WTC11 (cell line): ENCODE results near the gene RASGEF1C. TPM values are rescaled to one million over a fixed set of nuclear protein-coding genes. Genes with fewer than 3 reads are reported as not detected.

Experiments
- ATAC-seq: fragments of 200-7000 bp; cut with Tn5 transposase; 2 replicates; pipeline ENCODE4 v1.10.0; 2021; ENCODE audit warnings: mild to moderate bottlenecking, moderate library complexity
- CTCF ChIA-PET: fragments of 300-600 bp; sonication (Branson Sonifier 250); formaldehyde crosslinking; loops from one replicate; lab custom pipeline; 2021; ENCODE audit warnings: antibody characterized with exemption; lab: Charles Lee
- POLR2A ChIA-PET: fragments of 350-600 bp; sonication (Branson Sonifier 250); formaldehyde crosslinking; loops from one replicate; lab custom pipeline; 2021; ENCODE audit warnings: antibody characterized with exemption; lab: Charles Lee
- DNase-seq: peaks from one replicate; pipeline ENCODE4 v3.0.0; 2021; ENCODE audit warnings: low spot score
- H3K27ac Mint-ChIP-seq: 2 replicates; pipeline ENCODE4 v1.8.0; 2021; ENCODE audit warnings: mixed read lengths
- H3K27me3 Mint-ChIP-seq: 2 replicates; pipeline ENCODE4 v1.8.0; 2021; ENCODE audit warnings: low read depth, mild to moderate bottlenecking, moderate library complexity, mixed read lengths
- H3K36me3 Mint-ChIP-seq: 2 replicates; pipeline ENCODE4 v1.8.0; 2021; ENCODE audit warnings: mixed read lengths
- H3K4me1 Mint-ChIP-seq: 2 replicates; pipeline ENCODE4 v1.8.0; 2022; ENCODE audit warnings: mixed read lengths
- H3K4me3 Mint-ChIP-seq: 2 replicates; pipeline ENCODE4 v1.8.0; 2021; ENCODE audit warnings: mild to moderate bottlenecking, moderate library complexity, mixed read lengths
- H3K9me3 Mint-ChIP-seq: 2 replicates; pipeline ENCODE4 v1.8.0; 2021; ENCODE audit warnings: mixed read lengths
- CREM ChIP-seq: sonication (generic); formaldehyde crosslinking; IDR thresholded peaks from 2 replicates; pipeline ENCODE4 v1.8.1; 2022; ENCODE audit warnings: mild to moderate bottlenecking, missing genetic modification reagents, moderate library complexity
- ESRRA ChIP-seq: sonication (generic); formaldehyde crosslinking; IDR thresholded peaks from 2 replicates; pipeline ENCODE4 v1.8.1; 2022; ENCODE audit warnings: mild to moderate bottlenecking, missing genetic modification reagents, borderline replicate concordance
- GABPB1 ChIP-seq: sonication (generic); formaldehyde crosslinking; IDR thresholded peaks from 2 replicates; pipeline ENCODE4 v1.8.1; 2023; ENCODE audit warnings: mild to moderate bottlenecking, missing genetic modification reagents
- RORB ChIP-seq: fragments of 250-450 bp; sonication (Bioruptor Pico); IDR thresholded peaks from 2 replicates; pipeline ENCODE4 v1.9.0; 2021; ENCODE audit warnings: mild to moderate bottlenecking
- ZNF138 ChIP-seq: sonication (generic); formaldehyde crosslinking; conservative IDR thresholded peaks from 2 replicates; pipeline ENCODE4 v1.8.1; 2022; ENCODE audit warnings: mild to moderate bottlenecking, moderate library complexity, missing genetic modification reagents
- ZNF263 ChIP-seq: sonication (generic); formaldehyde crosslinking; IDR thresholded peaks from 2 replicates; pipeline ENCODE4 v1.8.1; 2022; ENCODE audit warnings: low read depth, mild to moderate bottlenecking, moderate library complexity, missing genetic modification reagents
- ZNF425 ChIP-seq: fragments of 250-450 bp; sonication (Bioruptor Pico); conservative IDR thresholded peaks from 2 replicates; pipeline ENCODE4 v1.9.0; 2021; ENCODE audit warnings: mild to moderate bottlenecking
- total RNA-seq: library from RNA; stranded (reverse); gene quantifications from 3 replicates; pipeline ENCODE4 v1.2.3, GENCODE V29; 2021
- TF ChIP-seq, protein P1 (sequence below): sonication (generic); formaldehyde crosslinking; IDR thresholded peaks from 2 replicates; pipeline ENCODE4 v1.8.1; 2022; ENCODE audit warnings: missing genetic modification reagents, borderline replicate concordance
- TF ChIP-seq, protein P2 (sequence below): sonication (generic); formaldehyde crosslinking; IDR thresholded peaks from 2 replicates; pipeline ENCODE4 v1.8.0; 2022; ENCODE audit warnings: mild to moderate bottlenecking, missing genetic modification reagents
- TF ChIP-seq, protein P3 (sequence below): fragments of 250-450 bp; sonication (Bioruptor Pico); IDR thresholded peaks from 2 replicates; pipeline ENCODE4 v1.9.0; 2021; ENCODE audit warnings: mild to moderate bottlenecking, borderline replicate concordance
- TF ChIP-seq, protein P4 (sequence below): sonication (generic); formaldehyde crosslinking; IDR thresholded peaks from 2 replicates; pipeline ENCODE4 v1.8.1; 2022; ENCODE audit warnings: low read depth, missing genetic modification reagents, borderline replicate concordance
- TF ChIP-seq, protein P5 (sequence below): fragments of 250-450 bp; sonication (Bioruptor Pico); IDR thresholded peaks from 2 replicates; pipeline ENCODE4 v1.9.0; 2021; ENCODE audit warnings: moderate library complexity, mild to moderate bottlenecking, inconsistent platforms, borderline replicate concordance

RASGEF1C gene
- total RNA-seq, 1 experiment from 2014 or later: 0.96 TPM

GRCh38 chr5:180197016-180197702 is 11.9 kb downstream of the RASGEF1C start (continued):
- TF ChIP-seq ZNF425 (no peak), ZNF138 (CRISPR knock-in tag) (no peak)
- TF ChIP-seq, protein P1, sequence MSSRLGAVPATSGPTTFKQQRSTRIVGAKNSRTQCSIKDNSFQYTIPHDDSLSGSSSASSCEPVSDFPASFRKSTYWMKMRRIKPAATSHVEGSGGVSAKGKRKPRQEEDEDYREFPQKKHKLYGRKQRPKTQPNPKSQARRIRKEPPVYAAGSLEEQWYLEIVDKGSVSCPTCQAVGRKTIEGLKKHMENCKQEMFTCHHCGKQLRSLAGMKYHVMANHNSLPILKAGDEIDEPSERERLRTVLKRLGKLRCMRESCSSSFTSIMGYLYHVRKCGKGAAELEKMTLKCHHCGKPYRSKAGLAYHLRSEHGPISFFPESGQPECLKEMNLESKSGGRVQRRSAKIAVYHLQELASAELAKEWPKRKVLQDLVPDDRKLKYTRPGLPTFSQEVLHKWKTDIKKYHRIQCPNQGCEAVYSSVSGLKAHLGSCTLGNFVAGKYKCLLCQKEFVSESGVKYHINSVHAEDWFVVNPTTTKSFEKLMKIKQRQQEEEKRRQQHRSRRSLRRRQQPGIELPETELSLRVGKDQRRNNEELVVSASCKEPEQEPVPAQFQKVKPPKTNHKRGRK (CRISPR knock-in tag): no peak
- TF ChIP-seq, protein P2, sequence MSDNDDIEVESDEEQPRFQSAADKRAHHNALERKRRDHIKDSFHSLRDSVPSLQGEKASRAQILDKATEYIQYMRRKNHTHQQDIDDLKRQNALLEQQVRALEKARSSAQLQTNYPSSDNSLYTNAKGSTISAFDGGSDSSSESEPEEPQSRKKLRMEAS (CRISPR knock-in tag): no peak

GRCh38 chr5:180194410-180195345 is 14.3 kb downstream of the RASGEF1C start:
- ATAC-seq (no peak), DNase-seq (peak; percentile 12)
- Mint-ChIP-seq H3K4me3 (no peak overlapping the region), H3K36me3 (peaks cover 5% of the 10 kb centered on the region; the same call in 1 of the 2 replicates), H3K4me1 (no peaks in the 10 kb centered on the region), H3K27ac (no peak overlapping the region), H3K9me3 (peaks cover 18% of the 10 kb centered on the region), H3K27me3 (no peaks in the 10 kb centered on the region)
- ChIA-PET POLR2A (no interaction called here), CTCF (interaction anchor here (1.6 kb wide), 1 partner anchor 14 kb away, joined by 6 read pairs; the partner anchor contains the start of gene RASGEF1C)
- TF ChIP-seq, protein P2 (CRISPR knock-in tag): no peak
- TF ChIP-seq ESRRA (CRISPR knock-in tag) (no peak), CREM (no peak), GABPB1 (CRISPR knock-in tag) (no peak), ZNF263 (CRISPR knock-in tag) (no peak), RORB (CRISPR knock-in tag) (no peak)
- TF ChIP-seq, protein P3, sequence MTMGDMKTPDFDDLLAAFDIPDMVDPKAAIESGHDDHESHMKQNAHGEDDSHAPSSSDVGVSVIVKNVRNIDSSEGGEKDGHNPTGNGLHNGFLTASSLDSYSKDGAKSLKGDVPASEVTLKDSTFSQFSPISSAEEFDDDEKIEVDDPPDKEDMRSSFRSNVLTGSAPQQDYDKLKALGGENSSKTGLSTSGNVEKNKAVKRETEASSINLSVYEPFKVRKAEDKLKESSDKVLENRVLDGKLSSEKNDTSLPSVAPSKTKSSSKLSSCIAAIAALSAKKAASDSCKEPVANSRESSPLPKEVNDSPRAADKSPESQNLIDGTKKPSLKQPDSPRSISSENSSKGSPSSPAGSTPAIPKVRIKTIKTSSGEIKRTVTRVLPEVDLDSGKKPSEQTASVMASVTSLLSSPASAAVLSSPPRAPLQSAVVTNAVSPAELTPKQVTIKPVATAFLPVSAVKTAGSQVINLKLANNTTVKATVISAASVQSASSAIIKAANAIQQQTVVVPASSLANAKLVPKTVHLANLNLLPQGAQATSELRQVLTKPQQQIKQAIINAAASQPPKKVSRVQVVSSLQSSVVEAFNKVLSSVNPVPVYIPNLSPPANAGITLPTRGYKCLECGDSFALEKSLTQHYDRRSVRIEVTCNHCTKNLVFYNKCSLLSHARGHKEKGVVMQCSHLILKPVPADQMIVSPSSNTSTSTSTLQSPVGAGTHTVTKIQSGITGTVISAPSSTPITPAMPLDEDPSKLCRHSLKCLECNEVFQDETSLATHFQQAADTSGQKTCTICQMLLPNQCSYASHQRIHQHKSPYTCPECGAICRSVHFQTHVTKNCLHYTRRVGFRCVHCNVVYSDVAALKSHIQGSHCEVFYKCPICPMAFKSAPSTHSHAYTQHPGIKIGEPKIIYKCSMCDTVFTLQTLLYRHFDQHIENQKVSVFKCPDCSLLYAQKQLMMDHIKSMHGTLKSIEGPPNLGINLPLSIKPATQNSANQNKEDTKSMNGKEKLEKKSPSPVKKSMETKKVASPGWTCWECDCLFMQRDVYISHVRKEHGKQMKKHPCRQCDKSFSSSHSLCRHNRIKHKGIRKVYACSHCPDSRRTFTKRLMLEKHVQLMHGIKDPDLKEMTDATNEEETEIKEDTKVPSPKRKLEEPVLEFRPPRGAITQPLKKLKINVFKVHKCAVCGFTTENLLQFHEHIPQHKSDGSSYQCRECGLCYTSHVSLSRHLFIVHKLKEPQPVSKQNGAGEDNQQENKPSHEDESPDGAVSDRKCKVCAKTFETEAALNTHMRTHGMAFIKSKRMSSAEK: no peak
- TF ChIP-seq, protein P4, sequence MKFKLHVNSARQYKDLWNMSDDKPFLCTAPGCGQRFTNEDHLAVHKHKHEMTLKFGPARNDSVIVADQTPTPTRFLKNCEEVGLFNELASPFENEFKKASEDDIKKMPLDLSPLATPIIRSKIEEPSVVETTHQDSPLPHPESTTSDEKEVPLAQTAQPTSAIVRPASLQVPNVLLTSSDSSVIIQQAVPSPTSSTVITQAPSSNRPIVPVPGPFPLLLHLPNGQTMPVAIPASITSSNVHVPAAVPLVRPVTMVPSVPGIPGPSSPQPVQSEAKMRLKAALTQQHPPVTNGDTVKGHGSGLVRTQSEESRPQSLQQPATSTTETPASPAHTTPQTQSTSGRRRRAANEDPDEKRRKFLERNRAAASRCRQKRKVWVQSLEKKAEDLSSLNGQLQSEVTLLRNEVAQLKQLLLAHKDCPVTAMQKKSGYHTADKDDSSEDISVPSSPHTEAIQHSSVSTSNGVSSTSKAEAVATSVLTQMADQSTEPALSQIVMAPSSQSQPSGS (CRISPR knock-in tag): no peak
- TF ChIP-seq, protein P5, sequence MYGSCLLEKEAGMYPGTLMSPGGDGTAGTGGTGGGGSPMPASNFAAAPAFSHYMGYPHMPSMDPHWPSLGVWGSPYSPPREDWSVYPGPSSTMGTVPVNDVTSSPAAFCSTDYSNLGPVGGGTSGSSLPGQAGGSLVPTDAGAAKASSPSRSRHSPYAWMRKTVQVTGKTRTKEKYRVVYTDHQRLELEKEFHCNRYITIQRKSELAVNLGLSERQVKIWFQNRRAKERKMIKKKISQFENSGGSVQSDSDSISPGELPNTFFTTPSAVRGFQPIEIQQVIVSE: no peak
